ENCODE results near the gene TRIM54. TPM values are rescaled to one million over a fixed set of nuclear protein-coding genes. Genes with fewer than 3 reads are reported as not detected.

Gene TRIM54, protein sequence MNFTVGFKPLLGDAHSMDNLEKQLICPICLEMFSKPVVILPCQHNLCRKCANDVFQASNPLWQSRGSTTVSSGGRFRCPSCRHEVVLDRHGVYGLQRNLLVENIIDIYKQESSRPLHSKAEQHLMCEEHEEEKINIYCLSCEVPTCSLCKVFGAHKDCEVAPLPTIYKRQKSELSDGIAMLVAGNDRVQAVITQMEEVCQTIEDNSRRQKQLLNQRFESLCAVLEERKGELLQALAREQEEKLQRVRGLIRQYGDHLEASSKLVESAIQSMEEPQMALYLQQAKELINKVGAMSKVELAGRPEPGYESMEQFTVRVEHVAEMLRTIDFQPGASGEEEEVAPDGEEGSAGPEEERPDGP
- total RNA-seq, result not detected in 2 replicates

DNA sequence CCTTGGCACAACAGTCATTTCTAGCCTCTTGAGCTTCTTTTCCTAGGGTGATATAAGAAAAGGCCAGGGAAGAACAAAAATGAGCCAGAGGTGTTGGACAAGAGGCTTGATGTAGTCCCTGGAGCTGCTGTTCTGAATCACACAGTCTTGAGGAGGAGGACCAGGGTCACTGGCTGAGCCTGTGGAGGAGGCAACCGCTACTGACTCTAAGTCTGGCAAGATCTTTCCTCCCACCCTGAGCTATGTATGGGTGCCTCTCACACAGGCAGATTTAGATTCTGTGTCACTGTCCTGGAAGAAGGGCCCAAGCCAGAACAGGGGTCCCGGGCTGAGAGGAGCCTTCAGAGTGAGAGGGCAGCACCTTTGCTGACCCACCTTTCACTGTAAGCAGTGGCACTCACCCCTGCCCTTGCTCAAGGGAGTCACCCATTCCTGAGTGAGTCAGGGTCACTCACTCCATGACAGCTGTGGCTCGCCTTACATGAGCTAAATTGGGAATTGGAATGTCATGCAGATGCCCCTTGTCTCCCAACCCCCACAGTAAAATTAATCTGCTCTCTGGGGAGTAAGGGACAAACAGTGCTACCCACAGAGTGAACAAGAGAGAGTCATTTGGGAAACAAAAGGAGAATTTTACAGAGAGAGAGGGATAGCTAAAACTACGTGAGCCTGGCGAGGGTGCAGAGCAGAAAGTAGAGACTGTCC is at the start of gene TRIM54:
TSS of gene TRIM54 (plus strand) at position 575 of the 705 bp plus-strand sequence. CDS start 303 bp downstream, outside the sequence.

DNA sequence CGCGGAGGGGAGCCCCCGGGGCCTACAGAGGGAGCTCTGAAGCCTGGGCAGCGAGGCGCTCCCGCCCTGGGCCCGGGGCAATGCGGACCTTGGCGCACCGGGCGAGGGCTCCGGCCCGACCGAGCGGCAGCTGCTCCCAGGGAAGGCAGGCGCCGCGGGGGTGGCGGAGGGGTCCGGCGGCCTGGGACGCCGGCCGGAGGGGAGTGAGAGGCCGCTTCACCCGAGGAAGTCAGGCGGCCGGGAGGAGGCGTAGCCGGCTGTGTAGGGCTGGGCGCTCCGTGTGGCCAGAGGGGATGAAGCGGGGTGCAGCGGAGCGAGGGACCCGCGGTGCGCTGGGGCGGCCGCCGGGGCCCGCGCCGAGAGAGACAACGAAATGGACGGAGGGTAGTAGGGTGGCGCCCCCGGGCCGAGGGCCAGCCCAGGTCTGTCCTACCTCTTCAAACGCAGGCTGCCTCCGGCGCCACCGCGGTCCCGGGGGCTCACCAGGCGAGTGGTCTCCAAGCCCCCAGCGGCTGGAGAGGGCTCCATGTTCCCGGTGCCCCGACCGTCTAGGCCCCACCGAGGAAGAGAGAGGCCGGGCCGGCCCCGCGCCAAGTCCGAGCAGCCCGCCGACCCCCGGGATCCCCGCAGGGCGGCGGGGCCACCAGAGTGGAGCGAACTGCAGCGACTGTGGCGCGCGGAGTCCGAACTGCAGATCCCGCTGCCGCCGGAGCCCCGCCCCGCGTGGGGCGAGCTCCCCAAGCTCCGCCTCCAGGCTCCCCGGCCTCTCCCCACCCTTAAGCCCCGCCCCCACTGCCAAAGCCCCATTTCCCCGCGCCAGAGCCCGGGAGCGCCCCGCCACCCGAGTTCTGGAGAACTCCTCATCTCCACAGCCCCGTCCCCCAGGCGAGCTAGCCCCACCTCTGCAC is 19.6 kb upstream of the TRIM54 start, which contains the start of gene SLC30A3:
TSS of gene SLC30A3 (minus strand) at position 669 of the 908 bp plus-strand sequence. CDS start at position 528, 141 bp downstream.

DNA sequence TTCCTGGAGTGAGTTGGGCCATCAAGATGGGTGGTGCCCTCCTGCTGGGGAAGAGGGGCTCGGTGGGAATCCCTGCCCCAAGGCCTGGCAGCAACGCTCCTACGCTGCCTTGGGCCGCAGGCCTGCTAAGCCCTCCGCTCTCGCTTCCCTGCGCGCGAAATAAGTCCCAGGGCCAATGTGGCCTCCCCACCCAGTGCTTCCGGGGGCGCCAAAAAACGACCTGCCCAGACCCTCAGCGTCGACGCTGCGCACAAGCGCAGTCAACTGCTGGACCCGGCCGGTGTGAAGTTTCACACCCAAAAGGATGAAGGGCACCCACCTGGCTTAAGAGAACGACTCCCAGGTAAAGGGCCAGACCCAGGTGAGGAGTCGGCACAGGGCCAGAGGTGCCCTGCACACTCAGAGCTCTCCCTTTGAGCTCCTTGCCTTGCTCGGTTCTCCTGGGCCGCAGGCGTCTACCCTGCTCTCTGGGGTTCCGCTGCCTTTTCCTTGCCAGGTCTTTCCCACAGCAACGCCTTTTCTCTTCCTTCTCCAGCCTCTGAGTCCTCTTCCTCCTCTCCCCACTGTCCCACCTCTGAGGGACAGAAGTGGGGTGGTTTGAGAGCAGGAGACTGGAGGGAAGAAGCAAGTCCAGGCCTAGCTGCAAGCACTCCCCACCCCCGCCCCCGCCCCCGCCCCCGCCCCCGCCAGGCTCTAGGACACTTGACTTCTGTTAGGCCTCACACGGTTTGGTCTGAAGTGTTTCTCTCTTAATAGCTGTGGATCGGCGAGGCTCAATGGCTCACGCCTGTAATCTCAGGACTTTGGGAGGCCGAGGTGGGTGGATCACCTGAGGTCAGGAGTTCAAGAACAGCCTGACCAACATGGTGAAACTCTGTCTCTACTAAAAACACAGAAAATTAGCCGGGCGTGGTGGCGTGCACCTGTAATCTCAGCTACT is 6.7 kb upstream of the TRIM54 start, which contains the start of gene DNAJC5G:
TSS of gene DNAJC5G (plus strand) at position 223 of the 940 bp plus-strand sequence. CDS start 1,296 bp downstream, outside the sequence.

DNA sequence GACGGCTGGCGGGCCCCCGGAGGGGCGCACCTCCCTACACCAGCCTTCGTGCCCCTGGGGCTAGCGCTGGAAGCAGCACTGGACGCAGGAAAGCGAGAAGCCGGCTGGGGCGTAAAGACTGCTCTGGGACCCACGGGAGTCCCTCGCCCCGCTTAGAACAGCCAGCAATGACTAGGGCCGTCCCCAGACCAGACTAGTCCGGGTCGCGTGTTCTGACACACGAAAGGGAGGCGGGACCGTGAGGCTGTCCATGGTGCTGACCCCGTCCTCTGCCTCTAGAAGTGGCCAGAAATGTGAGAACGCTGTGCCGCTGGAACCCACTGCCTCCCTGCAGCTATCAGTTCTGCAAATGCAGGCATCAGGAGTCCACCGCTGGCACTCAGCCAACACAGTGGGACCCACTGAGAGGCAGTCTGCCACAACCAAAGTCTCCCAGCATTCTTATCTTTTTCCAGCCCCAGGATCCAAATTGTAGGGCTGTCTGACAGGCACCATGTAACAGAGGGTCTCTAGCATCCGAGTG is 26.2 kb downstream of the TRIM54 start, which contains the start of gene UCN:
TSS of gene UCN (minus strand) at position 87 of the 523 bp plus-strand sequence. CDS start 550 bp downstream, outside the sequence.

DNA sequence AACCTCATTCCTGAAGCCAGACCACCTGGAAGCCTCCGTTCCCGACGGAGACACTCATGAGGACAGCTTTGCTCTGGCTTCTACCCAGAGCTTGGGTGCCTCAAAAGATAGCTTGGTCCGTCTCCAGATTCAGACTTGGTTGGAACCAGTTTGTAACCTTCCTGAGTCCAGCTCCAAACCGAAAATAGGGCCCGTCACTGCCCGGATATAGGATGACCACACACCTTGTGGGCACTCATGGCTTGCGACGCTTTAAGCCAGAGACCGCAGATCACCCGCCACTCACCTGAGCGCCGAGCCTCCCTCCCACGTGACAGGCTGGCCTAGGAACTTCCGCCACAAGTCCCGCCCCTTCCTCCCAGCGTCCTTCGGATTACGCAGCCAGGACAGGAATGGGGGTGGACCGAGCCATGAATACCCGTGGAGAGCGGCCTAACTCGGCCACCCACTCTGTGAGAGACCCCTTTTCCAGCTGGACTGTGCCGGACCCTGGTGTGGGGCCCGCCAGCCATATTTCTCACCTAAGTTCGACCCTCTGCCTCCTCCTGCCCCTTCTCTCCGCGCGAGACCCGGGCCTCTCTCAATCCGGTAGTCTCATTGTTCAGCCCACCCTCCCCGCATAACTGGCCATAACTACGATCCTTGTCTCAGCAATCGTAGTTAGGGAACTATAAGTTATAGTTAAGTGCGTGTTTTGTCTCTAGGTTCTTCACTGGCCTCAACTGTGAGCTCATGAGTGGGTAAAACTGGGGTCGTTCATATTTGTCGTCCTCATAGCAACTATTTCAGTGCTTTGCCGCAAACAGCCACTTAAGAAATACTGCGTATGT is 40.8 kb downstream of the TRIM54 start, which contains the start of gene MPV17:
TSS of gene MPV17 (minus strand) at position 332 of the 830 bp plus-strand sequence. CDS start 580 bp downstream, outside the sequence.

DNA sequence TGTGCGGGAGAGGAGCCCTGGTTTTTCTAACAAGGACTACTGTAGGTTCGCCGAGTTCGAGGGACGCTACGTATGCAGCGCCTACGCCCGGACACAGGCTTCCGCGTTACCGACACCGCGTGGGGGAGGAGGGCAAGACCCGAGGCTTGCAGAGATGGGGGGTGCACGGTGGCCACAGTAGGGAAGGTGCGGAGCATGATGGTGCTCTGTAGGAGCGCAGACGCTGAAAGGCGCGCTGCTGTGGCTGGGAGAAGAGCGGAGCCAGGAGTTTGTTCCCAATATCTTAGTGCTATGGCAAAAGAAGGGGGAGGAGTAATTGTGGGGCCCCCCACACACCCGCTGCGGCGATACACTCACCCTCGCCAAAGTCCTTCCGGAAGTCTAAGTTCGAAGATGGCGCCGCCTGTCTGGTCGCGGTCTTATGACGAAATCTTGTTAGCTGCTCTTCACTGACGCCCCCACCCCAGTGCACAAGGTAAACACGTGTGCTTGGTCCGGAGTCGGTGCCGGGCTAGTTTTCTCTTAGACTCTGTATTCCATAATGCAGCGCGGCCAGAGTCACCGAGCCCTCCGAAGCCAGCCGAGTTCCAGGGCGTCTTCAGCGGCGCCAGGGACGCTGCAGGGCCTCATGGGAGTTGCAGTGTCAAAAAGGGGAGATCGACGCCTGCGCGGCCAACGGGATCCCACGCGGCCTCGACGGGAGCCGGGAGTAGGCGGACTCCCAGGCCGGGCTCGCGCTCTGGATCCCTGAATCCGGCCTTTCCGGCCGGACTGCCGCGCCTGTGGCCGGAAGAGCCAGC is 74.4 kb downstream of the TRIM54 start, which contains the start of gene GTF3C2:
TSS of gene GTF3C2 (minus strand) at position 383 of the 800 bp plus-strand sequence. CDS start 13,210 bp downstream, outside the sequence.

Other genes with a start within 250 kb of the TRIM54 start
- gene TMEM214, start 249.5 kb upstream of the TRIM54 start, total RNA-seq, result 49.5 and 65.0 TPM in 2 replicates
- gene AGBL5, start 230.8 kb upstream of the TRIM54 start, total RNA-seq, result 10.2 and 12.7 TPM in 2 replicates
- gene OST4, start 210.8 kb upstream of the TRIM54 start, total RNA-seq, result 215 and 321 TPM in 2 replicates
- 661 and 781 TPM in 2 replicates for gene EMILIN1, start 203.8 kb upstream of the TRIM54 start, total RNA-seq
- gene KHK, start 195.7 kb upstream of the TRIM54 start, total RNA-seq, result 1.1 TPM in 1 of 2 replicates, not detected in the other
- gene CGREF1, start 163.3 kb upstream of the TRIM54 start, total RNA-seq, result 9.6 and 12.3 TPM in 2 replicates
- 0.06 TPM in 1 of 2 replicates, not detected in the other for gene ABHD1, start 158.6 kb upstream of the TRIM54 start, total RNA-seq
- 54.4 and 60.6 TPM in 2 replicates for gene PREB, start 147.8 kb upstream of the TRIM54 start, total RNA-seq
- gene PRR30, start 143.0 kb upstream of the TRIM54 start, total RNA-seq, result not detected in 2 replicates
- 0.10 and 0.44 TPM in 2 replicates for gene TCF23, start 133.4 kb upstream of the TRIM54 start, total RNA-seq
- 157 and 193 TPM in 2 replicates for gene ATRAID, start 70.4 kb upstream of the TRIM54 start, total RNA-seq
- 12.2 and 13.5 TPM in 2 replicates for gene SLC5A6, start 70.2 kb upstream of the TRIM54 start, total RNA-seq
- gene CAD, start 65.1 kb upstream of the TRIM54 start, total RNA-seq, result 27.5 and 30.3 TPM in 2 replicates
- gene SLC30A3, start 19.4 kb upstream of the TRIM54 start, total RNA-seq, result 0.06 and 0.10 TPM in 2 replicates
- gene DNAJC5G, start 7.0 kb upstream of the TRIM54 start, total RNA-seq, result not detected in 2 replicates
- 1.1 and 1.2 TPM in 2 replicates for gene UCN, start 26.0 kb downstream of the TRIM54 start, total RNA-seq
- 123 and 139 TPM in 2 replicates for gene MPV17, start 40.7 kb downstream of the TRIM54 start, total RNA-seq
- gene GTF3C2, start 74.3 kb downstream of the TRIM54 start, total RNA-seq, result 23.2 and 28.6 TPM in 2 replicates
- 28.6 and 35.0 TPM in 2 replicates for gene EIF2B4, start 87.9 kb downstream of the TRIM54 start, total RNA-seq
- 87.7 and 96.2 TPM in 2 replicates for gene SNX17, start 88.2 kb downstream of the TRIM54 start, total RNA-seq
- gene ZNF513, start 98.3 kb downstream of the TRIM54 start, total RNA-seq, result 3.0 and 5.4 TPM in 2 replicates
- gene PPM1G, start 127.2 kb downstream of the TRIM54 start, total RNA-seq, result 51.3 and 53.0 TPM in 2 replicates
- 74.3 and 82.3 TPM in 2 replicates for gene NRBP1, start 146.2 kb downstream of the TRIM54 start, total RNA-seq
- not detected in 2 replicates for gene KRTCAP3, start 160.0 kb downstream of the TRIM54 start, total RNA-seq
- 10.6 and 21.5 TPM in 2 replicates for gene IFT172, start 207.3 kb downstream of the TRIM54 start, total RNA-seq
- 30.8 and 42.8 TPM in 2 replicates for gene FNDC4, start 212.8 kb downstream of the TRIM54 start, total RNA-seq
- gene GCKR, start 214.4 kb downstream of the TRIM54 start, total RNA-seq, result 0.34 and 0.44 TPM in 2 replicates